Muscle of leg (tissue), 11 donors: Measurements from ENCODE around the gene TIGD3. TPM values are rescaled to one million over a fixed set of nuclear protein-coding genes. Genes with fewer than 3 reads are reported as not detected.
A peak's percentile ranks its signal among the peaks of the same experiment; 100 is the strongest.
"Not testable (repeated sequence)": the region's sequence is repeated elsewhere in the genome, so short reads cannot be mapped to it uniquely, and the experiment has no call there.

Experiments
- DNase-seq: peaks from one replicate; pipeline ENCODE4 v3.0.0; 2013
- H3K27ac ChIP-seq: one replicate; pipeline ENCODE4 v1.5.1; 2013; ENCODE audit warnings: mild to moderate bottlenecking, low read length, control low read depth
- H3K27me3 ChIP-seq: one replicate; pipeline ENCODE4 v1.6.1; 2013; ENCODE audit warnings: low read length; ENCODE audit not compliant: control insufficient read depth, insufficient read depth
- H3K36me3 ChIP-seq: one replicate; pipeline ENCODE4 v1.6.1; 2013; ENCODE audit warnings: low read length; ENCODE audit not compliant: control insufficient read depth, insufficient read depth
- H3K4me1 ChIP-seq: one replicate; pipeline ENCODE4 v1.6.1; 2013; ENCODE audit warnings: low read length; ENCODE audit not compliant: control insufficient read depth, insufficient read depth
- H3K4me3 ChIP-seq: one replicate; pipeline ENCODE4 v1.5.1; 2013; ENCODE audit warnings: low read length, control low read depth
- H3K9me3 ChIP-seq: replicated peaks from 2 replicates; pipeline ENCODE4 v1.6.1; 2013; ENCODE audit warnings: low read depth, low read length; ENCODE audit not compliant: control insufficient read depth
- WGBS: methylation state at CpG from one replicate; pipeline ENCODE4 v1.1.5; 2013; ENCODE audit warnings: missing lambda C conversion rate; ENCODE audit not compliant: insufficient coverage; 5-methylcytosine and 5-hydroxymethylcytosine counted together
- polyA plus RNA-seq, 8 donors: library from polyadenylated mRNA; unstranded; fragments of 120-200 nt; gene quantifications; one replicate each; pipeline versions ENCODE4 v1.2.1 to v1.2.3, GENCODE V29; 2013; ENCODE audit warnings: inconsistent platforms in 1 of 8, low replicate concordance in 1 of 8; ENCODE audit not compliant: insufficient read length in 8 of 8, insufficient read depth in 1 of 8
- total RNA-seq: library from RNA; stranded (reverse); fragments of 120-200 nt; gene quantifications from one replicate; pipeline ENCODE4 v1.2.4, GENCODE V29; 2013

Gene TIGD3
- total and polyA plus RNA-seq, 9 donors: 0.12 to 0.32 (median 0.21) TPM

DNA sequence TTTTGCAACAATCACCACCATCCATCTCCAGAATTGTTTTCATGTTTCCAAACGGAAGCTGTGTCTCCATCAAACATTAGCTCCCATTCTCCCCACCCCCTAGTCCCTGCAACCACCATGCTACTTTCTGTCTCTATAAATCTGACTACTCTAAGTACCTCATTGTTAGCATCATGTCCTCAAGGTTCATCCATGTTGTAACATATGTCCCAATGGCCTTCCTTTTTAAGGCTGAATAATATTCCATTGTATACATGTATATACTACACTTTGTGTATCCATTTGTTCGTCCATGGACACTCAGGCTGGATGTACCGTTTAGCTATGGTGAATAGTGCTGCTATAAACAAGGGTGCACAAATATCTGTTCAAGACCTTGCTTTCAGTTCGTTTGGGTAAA is 29.1 kb upstream of the TIGD3 start:
- no peak overlapping the region for H3K4me3 ChIP-seq
- H3K27me3 ChIP-seq: no peaks in the 10 kb centered on the region
- H3K4me1 ChIP-seq: peaks cover 24% of the 10 kb centered on the region
- no peaks in the 10 kb centered on the region for H3K9me3 ChIP-seq
- H3K27ac ChIP-seq: no peak overlapping the region
- WGBS: 69% methylated on average over 2 of the region's 4 CpGs
- H3K36me3 ChIP-seq: peaks cover 23% of the 10 kb centered on the region
- no peak for DNase-seq

DNA sequence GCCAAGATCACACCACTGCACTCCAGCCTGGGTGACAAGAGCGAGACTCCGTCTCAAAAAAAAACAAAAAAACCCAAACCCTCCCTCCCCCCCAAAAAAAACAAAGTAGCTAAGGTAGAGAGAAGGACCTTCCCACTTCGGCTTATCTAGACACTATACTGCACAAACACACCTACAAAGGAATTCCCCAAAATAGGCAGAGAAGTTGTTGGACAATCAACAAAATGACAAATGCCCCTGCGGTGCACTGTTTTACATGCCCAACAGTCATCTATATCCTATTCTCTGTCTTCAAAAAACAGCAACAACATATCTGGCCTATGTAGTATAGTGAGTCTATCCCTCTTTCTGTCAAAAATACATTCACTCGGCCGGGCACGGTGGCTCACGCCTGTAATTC is 27.5 kb upstream of the TIGD3 start:
- WGBS: 98% methylated on average over 5 of the region's 8 CpGs
- H3K4me1 ChIP-seq: peaks cover 9% of the 10 kb centered on the region

DNA sequence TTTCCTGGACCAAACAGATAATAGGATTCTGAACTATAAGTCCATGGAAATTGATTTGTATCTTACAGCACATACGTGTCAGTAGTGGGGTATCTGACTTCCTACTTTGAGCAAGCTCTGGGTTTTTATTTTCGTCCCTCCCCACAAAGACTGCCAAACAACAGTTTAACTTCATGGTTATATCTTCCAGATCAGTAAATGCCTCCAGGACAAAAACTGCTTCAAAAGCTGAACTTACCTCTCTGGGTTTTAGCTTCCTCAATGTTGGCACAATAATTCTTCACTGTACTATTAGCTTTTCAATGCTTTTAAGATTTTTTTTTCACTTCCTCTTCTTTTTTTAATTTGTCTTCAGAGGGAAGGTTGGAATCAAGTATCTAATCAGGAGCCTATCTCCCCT is 25.1 kb upstream of the TIGD3 start:
- Histone ChIP-seq H3K27me3 (no peaks in the 10 kb centered on the region), H3K9me3 (no peaks in the 10 kb centered on the region), H3K4me3 (no peak overlapping the region), H3K4me1 (peaks cover 6% of the 10 kb centered on the region), H3K27ac (no peak overlapping the region), H3K36me3 (no peaks in the 10 kb centered on the region)
- WGBS: 50% methylated on average over 2 of the region's 2 CpGs
- DNase-seq: no peak

More for the DNA sequence above, 27.5 kb upstream of the TIGD3 start:
- peaks cover 7% of the 10 kb centered on the region for H3K36me3 ChIP-seq
- no peak overlapping the region for H3K4me3 ChIP-seq
- no peaks in the 10 kb centered on the region for H3K9me3 ChIP-seq
- H3K27ac ChIP-seq: no peak overlapping the region
- no peaks in the 10 kb centered on the region for H3K27me3 ChIP-seq
- DNase-seq: no peak

DNA sequence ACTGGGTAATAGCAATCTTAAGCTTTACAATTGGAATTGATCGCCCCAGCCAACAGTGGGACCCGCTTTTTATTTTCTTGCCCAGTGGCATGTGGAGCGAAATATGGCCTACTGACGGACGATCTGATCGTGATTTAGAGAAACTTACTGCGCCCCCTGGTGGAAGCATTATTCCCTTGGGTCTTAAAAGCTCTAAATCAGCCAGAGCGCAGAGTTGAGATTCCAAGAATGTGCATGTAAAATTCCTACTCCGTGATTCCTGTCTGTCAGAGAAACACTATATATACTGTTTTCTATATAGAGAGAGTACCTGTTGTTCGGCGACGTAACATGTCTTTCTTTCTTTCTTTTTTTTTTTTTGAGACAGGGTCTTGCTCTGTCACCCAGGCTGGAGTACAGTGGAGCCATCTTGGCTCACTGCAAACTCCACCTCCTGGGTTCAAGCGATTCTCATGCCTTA is 24.6 kb upstream of the TIGD3 start:
- Histone ChIP-seq H3K4me1 (peaks cover 10% of the 10 kb centered on the region), H3K4me3 (no peak overlapping the region), H3K27ac (no peak overlapping the region), H3K27me3 (no peaks in the 10 kb centered on the region), H3K9me3 (no peaks in the 10 kb centered on the region), H3K36me3 (no peaks in the 10 kb centered on the region)
- WGBS: 2% methylated on average over 6 of the region's 13 CpGs
- DNase-seq: peak; percentile 95

DNA sequence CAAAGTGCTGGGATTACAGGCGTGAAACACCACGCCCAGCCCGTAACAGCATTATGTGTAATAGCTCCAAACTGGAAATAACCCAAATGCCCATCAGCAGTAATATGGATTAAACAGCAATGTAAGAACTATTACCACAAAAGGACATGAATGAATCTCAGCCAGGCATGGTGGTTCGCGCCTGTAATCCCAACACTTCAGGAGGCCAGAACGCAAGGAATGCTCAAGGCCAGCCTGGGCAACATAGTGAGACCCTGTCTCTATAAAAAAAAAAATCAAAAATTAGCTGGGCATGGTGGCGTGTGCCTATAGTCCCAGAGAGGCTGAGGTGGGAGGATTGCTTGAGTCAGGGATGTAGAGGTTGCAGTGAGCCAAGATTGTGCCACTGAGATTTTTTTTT is 24.0 kb upstream of the TIGD3 start:
- Histone ChIP-seq H3K27ac (no peak overlapping the region), H3K27me3 (no peaks in the 10 kb centered on the region), H3K4me3 (no peak overlapping the region), H3K4me1 (peaks cover 16% of the 10 kb centered on the region), H3K36me3 (no peaks in the 10 kb centered on the region), H3K9me3 (no peaks in the 10 kb centered on the region)
- no peak for DNase-seq
- no CpG with 5 or more reads among the region's 7 CpGs for WGBS

DNA sequence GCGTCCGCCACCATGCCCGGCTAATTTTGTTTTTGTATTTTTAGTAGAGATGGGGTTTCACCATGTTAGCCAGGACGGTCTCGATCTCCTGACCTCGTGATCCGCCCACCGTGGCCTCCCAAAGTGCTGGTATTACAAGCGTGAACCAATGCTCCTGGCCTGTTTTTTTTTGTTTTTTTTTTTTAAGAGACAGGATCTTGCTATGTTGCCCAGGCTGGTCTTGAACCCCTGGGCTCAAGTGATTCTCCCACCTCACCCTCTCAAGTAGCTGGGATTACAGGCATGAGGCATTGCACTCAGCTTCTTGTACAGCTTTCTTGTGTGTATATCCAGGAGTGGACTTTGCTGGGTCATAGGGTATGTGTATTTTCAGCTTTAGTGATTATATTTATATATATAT is 22.0 kb upstream of the TIGD3 start:
- 100% methylated on average over 5 of the region's 9 CpGs for WGBS
- not testable (repeated sequence) for H3K4me3 ChIP-seq, DNase-seq, H3K27me3 ChIP-seq, H3K27ac ChIP-seq, H3K9me3 ChIP-seq, H3K36me3 ChIP-seq
- peaks cover 16% of the 10 kb centered on the region for H3K4me1 ChIP-seq

DNA sequence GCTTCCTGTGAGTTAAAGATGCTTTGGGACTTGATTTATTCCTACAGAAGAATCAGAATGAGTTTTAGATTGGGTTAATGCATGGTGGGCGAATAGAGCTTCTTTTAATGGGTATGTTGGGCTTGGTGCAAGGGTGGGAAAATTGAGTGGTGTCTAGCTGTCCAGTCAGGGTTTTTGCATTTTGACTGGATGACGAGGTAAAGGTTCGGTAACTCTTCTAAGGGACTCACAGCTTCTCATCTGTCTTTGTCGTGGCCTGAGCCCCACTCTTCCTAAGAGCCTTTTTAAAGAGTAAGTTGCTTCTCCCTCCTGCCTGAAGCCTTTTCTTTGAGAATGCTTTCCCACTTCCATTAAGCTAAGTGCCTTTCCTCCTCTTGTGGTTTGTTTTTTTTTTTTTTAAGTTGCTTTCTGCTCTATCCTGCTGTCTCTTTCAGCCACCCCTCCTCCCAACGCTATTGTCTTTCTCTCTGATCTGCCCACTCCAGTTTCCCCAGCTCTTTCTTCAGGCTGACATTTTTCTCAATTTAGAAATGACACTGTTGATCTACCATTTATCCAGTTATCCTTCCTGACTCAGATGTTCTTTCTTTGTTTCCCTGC is 19.8 kb upstream of the TIGD3 start:
- peaks cover 14% of the 10 kb centered on the region for H3K4me1 ChIP-seq
- no peaks in the 10 kb centered on the region for H3K27me3 ChIP-seq
- H3K9me3 ChIP-seq: no peaks in the 10 kb centered on the region
- H3K36me3 ChIP-seq: peaks cover 18% of the 10 kb centered on the region
- no peak for DNase-seq
- no peak overlapping the region for H3K27ac ChIP-seq
- H3K4me3 ChIP-seq: peak overlapping the region; percentile 90
- WGBS: 22% methylated on average over 3 of the region's 5 CpGs

DNA sequence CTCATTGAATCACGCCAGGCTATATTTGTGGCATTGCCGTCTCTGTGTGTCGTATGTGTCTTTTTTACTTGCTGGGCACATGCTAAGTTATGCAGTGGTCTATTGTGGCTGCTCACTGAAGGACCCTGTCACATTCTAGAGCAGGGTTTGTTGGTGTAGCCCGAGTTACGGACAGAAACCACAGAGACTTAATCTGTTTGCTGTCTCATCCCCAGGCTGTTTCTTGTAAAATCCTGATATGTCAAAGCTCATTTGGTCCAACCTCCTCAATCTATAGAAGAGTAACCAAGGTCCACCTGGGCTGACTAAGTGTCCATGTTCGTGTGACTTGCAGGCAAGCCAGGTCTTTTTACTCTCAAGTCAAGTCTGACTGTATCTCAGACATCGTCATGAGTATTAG is 15.9 kb upstream of the TIGD3 start:
- peaks cover 12% of the 10 kb centered on the region for H3K4me1 ChIP-seq
- no peak overlapping the region for H3K27ac ChIP-seq
- no peaks in the 10 kb centered on the region for H3K27me3 ChIP-seq
- DNase-seq: no peak
- H3K36me3 ChIP-seq: peaks cover 57% of the 10 kb centered on the region
- 91% methylated on average over 7 of the region's 7 CpGs for WGBS
- no peak overlapping the region for H3K4me3 ChIP-seq
- H3K9me3 ChIP-seq: no peaks in the 10 kb centered on the region

DNA sequence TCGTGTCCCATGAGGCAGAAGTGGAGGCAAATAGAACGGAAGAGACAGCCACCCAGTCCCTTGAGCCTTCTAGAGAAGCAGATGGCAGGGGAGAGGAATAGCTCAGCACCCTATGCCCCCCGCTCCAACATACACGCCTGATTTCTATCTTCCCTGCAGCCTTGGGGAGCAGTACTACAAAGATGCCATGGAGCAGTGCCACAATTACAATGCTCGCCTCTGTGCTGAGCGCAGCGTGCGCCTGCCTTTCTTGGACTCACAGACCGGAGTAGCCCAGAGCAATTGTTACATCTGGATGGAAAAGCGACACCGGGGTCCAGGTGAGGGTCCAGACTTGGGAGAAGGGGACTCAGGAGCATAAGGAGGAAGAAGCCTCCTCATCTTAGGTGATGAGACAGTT is 14.3 kb upstream of the TIGD3 start:
- no peaks in the 10 kb centered on the region for H3K27me3 ChIP-seq
- 20% methylated on average over 1 of the region's 11 CpGs for whole genome bisulfite sequencing
- H3K27ac ChIP-seq: no peak overlapping the region
- no peak overlapping the region for H3K4me3 ChIP-seq
- peaks cover 3% of the 10 kb centered on the region for H3K4me1 ChIP-seq
- H3K9me3 ChIP-seq: no peaks in the 10 kb centered on the region
- peaks cover 72% of the 10 kb centered on the region for H3K36me3 ChIP-seq
- DNase-seq: no peak

DNA sequence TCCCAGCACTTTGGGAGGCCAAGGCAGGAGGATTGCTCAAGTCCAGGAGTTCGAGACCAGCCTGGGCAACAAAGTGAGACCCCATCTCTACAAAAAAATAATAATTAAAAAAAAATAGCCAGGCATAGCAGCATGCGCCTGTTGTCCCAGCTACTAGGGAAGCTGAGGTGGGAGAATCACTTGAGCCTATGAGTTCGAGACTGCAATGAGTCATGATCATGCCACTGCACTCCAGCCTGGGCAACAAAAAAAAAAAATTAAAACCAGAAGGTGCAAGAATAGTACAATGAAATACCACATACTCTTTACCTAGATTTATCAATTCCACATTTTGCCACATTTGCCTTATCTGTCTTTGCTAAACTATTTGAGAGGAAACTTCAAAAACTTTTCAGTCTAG is 12.7 kb upstream of the TIGD3 start:
- WGBS: 93% methylated on average over 2 of the region's 3 CpGs
- no peaks in the 10 kb centered on the region for H3K27me3 ChIP-seq
- H3K4me3 ChIP-seq: no peak overlapping the region
- no peaks in the 10 kb centered on the region for H3K4me1 ChIP-seq
- no peaks in the 10 kb centered on the region for H3K9me3 ChIP-seq
- peaks cover 85% of the 10 kb centered on the region for H3K36me3 ChIP-seq
- H3K27ac ChIP-seq: no peak overlapping the region
- DNase-seq: no peak

DNA sequence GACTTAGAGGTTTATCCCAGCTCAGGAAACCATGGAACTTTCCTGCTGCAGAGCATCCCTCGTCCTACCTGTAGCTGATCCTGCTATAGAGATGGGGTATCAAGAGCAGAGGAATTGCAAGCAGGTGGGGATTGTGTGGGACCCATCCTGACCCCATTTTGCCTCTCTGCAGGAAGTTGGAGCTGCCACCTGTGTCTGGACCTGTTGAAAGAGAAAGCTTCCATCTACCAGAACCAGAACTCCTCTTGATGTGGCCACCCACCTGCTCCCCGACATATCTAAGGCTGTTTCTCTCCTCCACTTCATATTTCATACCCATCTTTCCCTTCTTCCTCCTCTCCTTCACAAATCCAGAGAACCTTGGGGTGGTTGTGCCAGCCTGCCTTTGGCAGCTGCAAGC is 3.0 kb upstream of the TIGD3 start:
- no peak overlapping the region for H3K4me3 ChIP-seq
- 100% methylated on average over 2 of the region's 2 CpGs for WGBS
- peaks cover 63% of the 10 kb centered on the region for H3K36me3 ChIP-seq
- no peaks in the 10 kb centered on the region for H3K9me3 ChIP-seq
- DNase-seq: no peak
- H3K27me3 ChIP-seq: peaks cover 15% of the 10 kb centered on the region
- H3K4me1 ChIP-seq: peaks cover 24% of the 10 kb centered on the region
- H3K27ac ChIP-seq: no peak overlapping the region
